ENCODE results near the gene TMEM132D.

DNA sequence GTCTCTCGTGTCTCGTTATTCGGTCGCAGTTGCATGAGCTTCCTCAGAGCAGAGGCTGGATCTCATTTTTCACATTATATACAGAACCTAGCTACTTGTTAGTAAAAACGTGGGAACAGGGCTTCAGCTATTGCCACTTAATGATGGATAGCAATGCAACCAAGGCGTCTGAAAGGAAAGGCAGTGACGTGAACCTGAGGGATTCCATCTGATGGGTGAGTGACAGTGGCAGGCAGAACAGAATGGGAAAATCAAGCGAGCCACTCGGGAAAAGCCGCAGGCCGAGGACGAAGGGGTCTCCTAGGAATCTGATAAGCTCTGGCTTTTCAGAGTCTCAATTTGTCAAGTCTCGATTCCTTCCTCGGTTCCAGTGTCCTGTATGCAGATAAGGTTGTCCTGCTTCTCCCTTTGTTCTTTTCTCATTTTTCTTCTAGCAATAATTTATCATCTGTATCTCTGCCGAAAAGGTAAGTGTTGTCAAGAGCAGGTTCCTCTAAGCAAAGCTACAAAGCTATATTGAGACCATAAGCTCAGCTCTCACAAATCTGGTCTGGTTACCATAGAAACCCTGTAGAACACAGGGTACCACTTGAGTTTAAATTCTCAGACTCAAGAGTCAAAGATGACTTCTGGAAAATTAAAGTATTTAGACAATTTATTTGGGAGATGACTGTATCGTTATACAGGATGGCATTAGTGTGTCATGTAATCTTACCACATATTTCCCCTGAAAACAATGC is 633.9 kb downstream of the TMEM132D start:
- TF ChIP-seq, protein P1, sequence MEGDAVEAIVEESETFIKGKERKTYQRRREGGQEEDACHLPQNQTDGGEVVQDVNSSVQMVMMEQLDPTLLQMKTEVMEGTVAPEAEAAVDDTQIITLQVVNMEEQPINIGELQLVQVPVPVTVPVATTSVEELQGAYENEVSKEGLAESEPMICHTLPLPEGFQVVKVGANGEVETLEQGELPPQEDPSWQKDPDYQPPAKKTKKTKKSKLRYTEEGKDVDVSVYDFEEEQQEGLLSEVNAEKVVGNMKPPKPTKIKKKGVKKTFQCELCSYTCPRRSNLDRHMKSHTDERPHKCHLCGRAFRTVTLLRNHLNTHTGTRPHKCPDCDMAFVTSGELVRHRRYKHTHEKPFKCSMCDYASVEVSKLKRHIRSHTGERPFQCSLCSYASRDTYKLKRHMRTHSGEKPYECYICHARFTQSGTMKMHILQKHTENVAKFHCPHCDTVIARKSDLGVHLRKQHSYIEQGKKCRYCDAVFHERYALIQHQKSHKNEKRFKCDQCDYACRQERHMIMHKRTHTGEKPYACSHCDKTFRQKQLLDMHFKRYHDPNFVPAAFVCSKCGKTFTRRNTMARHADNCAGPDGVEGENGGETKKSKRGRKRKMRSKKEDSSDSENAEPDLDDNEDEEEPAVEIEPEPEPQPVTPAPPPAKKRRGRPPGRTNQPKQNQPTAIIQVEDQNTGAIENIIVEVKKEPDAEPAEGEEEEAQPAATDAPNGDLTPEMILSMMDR (IDR thresholded peaks at IDR 0.05; ENCODE audit: low read depth, low read length) = no peak
- TF ChIP-seq POLR2A (IDR thresholded peaks at IDR 0.05; ENCODE audit: extremely low read depth, insufficient read length) = no peak
